ENCODE data around the gene SERPINA10. TPM values are rescaled to one million over a fixed set of nuclear protein-coding genes. Genes with fewer than 3 reads are reported as not detected.
"Not testable (repeated sequence)": the region's sequence is repeated elsewhere in the genome, so short reads cannot be mapped to it uniquely, and the experiment has no call there.

The SERPINA10 gene
- total RNA-seq, 5 donors from 2014 or later (not counting 1 experiment from before 2014, with no cell fraction given) = 0.15 TPM; not detected in 4

DNA sequence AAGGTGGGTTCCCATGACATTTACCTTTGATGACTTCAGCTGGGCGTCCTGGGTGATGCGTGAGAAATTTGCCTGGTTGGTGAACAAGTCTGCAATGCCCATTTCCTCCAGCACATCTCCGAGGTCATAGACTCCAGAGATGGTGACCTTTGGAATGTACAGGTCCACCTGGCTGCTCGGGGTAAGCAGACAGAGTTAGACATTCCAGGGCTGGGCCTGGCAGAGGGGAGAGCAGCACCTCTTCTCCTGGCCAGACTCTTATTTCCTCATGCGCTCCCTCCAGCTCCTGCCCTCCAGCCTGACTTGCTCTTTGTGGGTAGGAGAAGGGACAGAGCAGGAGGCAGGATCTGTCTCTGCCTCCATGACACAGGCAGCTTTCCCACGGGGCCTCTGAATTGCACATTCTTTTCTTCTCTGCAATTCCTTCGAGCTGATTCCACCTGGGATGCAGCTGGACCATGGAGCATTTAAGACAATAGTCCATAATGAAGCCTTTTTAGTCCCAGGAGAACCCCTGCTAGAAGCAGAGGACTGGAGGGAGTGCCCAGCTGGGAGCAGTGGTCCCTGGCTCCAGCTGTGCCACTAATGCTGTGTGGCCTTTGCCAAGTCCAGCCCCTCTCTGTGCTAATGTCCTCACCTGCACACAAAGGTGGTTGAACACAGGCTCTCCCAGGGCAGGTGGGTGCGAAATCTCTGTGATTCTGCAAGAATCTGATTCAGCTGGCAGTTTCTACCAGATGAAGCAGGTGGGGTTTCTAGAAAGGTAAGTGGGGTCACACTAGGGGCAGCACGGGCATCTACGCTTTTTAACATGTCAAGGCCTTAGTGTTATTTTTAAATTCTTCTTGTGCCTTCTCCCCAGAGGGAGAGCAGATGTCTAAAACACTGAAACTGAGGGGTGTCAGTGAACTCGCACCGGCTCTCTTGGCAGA lies 13.2 kb upstream of the SERPINA10 start:
- ChIA-PET POLR2A (no interaction called here), CTCF (no interaction called here)
- Histone ChIP-seq H3K4me3 (ENCODE audit: control insufficient read depth in 1 of 2, extremely low read depth in 1 of 2, low read length in 1 of 2) (no peak overlapping the region), H3K27me3 (replicated peaks in 1 of 2; ENCODE audit: control insufficient read depth in 2 of 2, extremely low read depth in 1 of 2, insufficient read depth in 2 of 2, low read length in 1 of 2) (peaks cover 0 to 29% of the 10 kb centered on the region in 2 experiments), H3K27ac (ENCODE audit: low read length) (no peak overlapping the region), H3K4me1 (ENCODE audit: control insufficient read depth in 1 of 2, extremely low read depth in 1 of 2, insufficient read depth in 2 of 2, low read length in 2 of 2) (no peaks in the 10 kb centered on the region), H3K9me3 (no peaks in the 10 kb centered on the region), H3K36me3 (ENCODE audit: control insufficient read depth in 2 of 2, extremely low read depth in 1 of 2, insufficient read depth in 1 of 2, low read length in 1 of 2) (no peaks in the 10 kb centered on the region)
- Mint-ChIP-seq H3K4me3 (no peak overlapping the region), H3K4me1 (no peaks in the 10 kb centered on the region), H3K27ac (no peak overlapping the region), H3K36me3 (no peaks in the 10 kb centered on the region), H3K27me3 (peaks cover 11 to 17% of the 10 kb centered on the region in 2 donors), H3K9me3 (peaks cover 11 to 26% (median 19%) of the 10 kb centered on the region in 3 donors)
- ATAC-seq (replicated peaks in 1 of 4) (no peak), DNase-seq (no peak)
- 70% methylated on average over 11 of the region's 12 CpGs for WGBS (ENCODE audit: insufficient coverage)

- H3K9me3 Mint-ChIP-seq = peaks cover 11 to 26% (median 19%) of the 10 kb centered on the region in 3 donors
- Histone ChIP-seq H3K27me3 (replicated peaks in 1 of 2; ENCODE audit: control insufficient read depth in 2 of 2, extremely low read depth in 1 of 2, insufficient read depth in 2 of 2, low read length in 1 of 2) (peaks cover 0 to 25% of the 10 kb centered on the region in 2 experiments), H3K4me3 (ENCODE audit: control insufficient read depth in 1 of 2, extremely low read depth in 1 of 2, low read length in 1 of 2) (no peak overlapping the region), H3K9me3 (no peaks in the 10 kb centered on the region), H3K27ac (ENCODE audit: low read length) (no peak overlapping the region), H3K4me1 (ENCODE audit: control insufficient read depth in 1 of 2, extremely low read depth in 1 of 2, insufficient read depth in 2 of 2, low read length in 2 of 2) (no peaks in the 10 kb centered on the region), H3K36me3 (ENCODE audit: control insufficient read depth in 2 of 2, extremely low read depth in 1 of 2, insufficient read depth in 1 of 2, low read length in 1 of 2) (no peaks in the 10 kb centered on the region)
- peaks cover 11 to 13% of the 10 kb centered on the region in 2 donors for H3K27me3 Mint-ChIP-seq
- WGBS (ENCODE audit: insufficient coverage) = no CpG with 5 or more reads among the region's 2 CpGs
- ChIA-PET POLR2A (no interaction called here), CTCF (no interaction called here)
- no peaks in the 10 kb centered on the region for H3K36me3 Mint-ChIP-seq
- no peak overlapping the region for H3K4me3 Mint-ChIP-seq
- H3K4me1 Mint-ChIP-seq = no peaks in the 10 kb centered on the region
- DNase-seq = no peak
- no peak overlapping the region for H3K27ac Mint-ChIP-seq
- ATAC-seq (replicated peaks in 1 of 4) = no peak
These were observed 12.6 kb upstream of the SERPINA10 start for GRCh38 chr14:94305620-94306019.

- H3K4me3 ChIP-seq (ENCODE audit: control insufficient read depth in 1 of 2, extremely low read depth in 1 of 2, low read length in 1 of 2) = no peak overlapping the region
- H3K36me3 Mint-ChIP-seq = no peaks in the 10 kb centered on the region
- no peaks in the 10 kb centered on the region for H3K4me1 Mint-ChIP-seq
- H3K36me3 ChIP-seq (ENCODE audit: control insufficient read depth in 2 of 2, extremely low read depth in 1 of 2, insufficient read depth in 1 of 2, low read length in 1 of 2) = no peaks in the 10 kb centered on the region
- H3K27ac ChIP-seq (ENCODE audit: low read length) = no peak overlapping the region
- no peak for ATAC-seq (replicated peaks in 1 of 4)
- no peak overlapping the region for H3K4me3 Mint-ChIP-seq
- WGBS (ENCODE audit: insufficient coverage) = 80% methylated on average over 1 of the region's 6 CpGs
- H3K4me1 ChIP-seq (ENCODE audit: control insufficient read depth in 1 of 2, extremely low read depth in 1 of 2, insufficient read depth in 2 of 2, low read length in 2 of 2) = no peaks in the 10 kb centered on the region
- peaks cover 8 to 14% of the 10 kb centered on the region in 2 donors for H3K27me3 Mint-ChIP-seq
- H3K9me3 ChIP-seq = no peaks in the 10 kb centered on the region
- peaks cover 0 to 14% of the 10 kb centered on the region in 2 experiments for H3K27me3 ChIP-seq (replicated peaks in 1 of 2; ENCODE audit: control insufficient read depth in 2 of 2, extremely low read depth in 1 of 2, insufficient read depth in 2 of 2, low read length in 1 of 2)
- no peak for DNase-seq
- POLR2A ChIA-PET = no interaction called here
- CTCF ChIA-PET = no interaction called here
- H3K9me3 Mint-ChIP-seq = peaks cover 11 to 26% (median 18%) of the 10 kb centered on the region in 3 donors
- H3K27ac Mint-ChIP-seq = no peak overlapping the region
These were observed 11.2 kb upstream of the SERPINA10 start for GRCh38 chr14:94304243-94304642.

- H3K4me3 Mint-ChIP-seq = no peak overlapping the region
- Histone ChIP-seq H3K4me1 (ENCODE audit: control insufficient read depth in 1 of 2, extremely low read depth in 1 of 2, insufficient read depth in 2 of 2, low read length in 2 of 2) (no peaks in the 10 kb centered on the region), H3K36me3 (ENCODE audit: control insufficient read depth in 2 of 2, extremely low read depth in 1 of 2, insufficient read depth in 1 of 2, low read length in 1 of 2) (no peaks in the 10 kb centered on the region), H3K4me3 (ENCODE audit: control insufficient read depth in 1 of 2, extremely low read depth in 1 of 2, low read length in 1 of 2) (no peak overlapping the region), H3K27ac (ENCODE audit: low read length) (no peak overlapping the region), H3K9me3 (no peaks in the 10 kb centered on the region), H3K27me3 (replicated peaks in 1 of 2; ENCODE audit: control insufficient read depth in 2 of 2, extremely low read depth in 1 of 2, insufficient read depth in 2 of 2, low read length in 1 of 2) (peaks cover 0 to 17% of the 10 kb centered on the region in 2 experiments)
- DNase-seq (no peak), ATAC-seq (replicated peaks in 1 of 4) (no peak)
- peaks cover 5 to 7% of the 10 kb centered on the region in 2 donors for H3K27me3 Mint-ChIP-seq
- no peaks in the 10 kb centered on the region for H3K4me1 Mint-ChIP-seq
- ChIA-PET CTCF (interaction anchor here in 1 of 2 donors (0.6 kb wide), 1 partner anchor 339 kb away, joined by 3 read pairs; no protein-coding TSS in a partner anchor), POLR2A (no interaction called here)
- H3K9me3 Mint-ChIP-seq = peaks cover 7 to 14% (median 10%) of the 10 kb centered on the region in 3 donors
- whole genome bisulfite sequencing (ENCODE audit: insufficient coverage) = 86% methylated on average over 4 of the region's 7 CpGs
- H3K27ac Mint-ChIP-seq = no peak overlapping the region
- H3K36me3 Mint-ChIP-seq = no peaks in the 10 kb centered on the region
These were observed 10.0 kb upstream of the SERPINA10 start for GRCh38 chr14:94303111-94303510.

GRCh38 chr14:94298130-94298529 lies 5.1 kb upstream of the SERPINA10 start:
- ATAC-seq (replicated peaks in 1 of 4) (no peak), DNase-seq (no peak)
- Mint-ChIP-seq H3K36me3 (no peaks in the 10 kb centered on the region), H3K27ac (no peak overlapping the region), H3K4me3 (no peak overlapping the region), H3K9me3 (no peaks in the 10 kb centered on the region), H3K4me1 (no peaks in the 10 kb centered on the region), H3K27me3 (peaks cover 10 to 12% of the 10 kb centered on the region in 2 donors)
- H3K27ac ChIP-seq (ENCODE audit: low read length) = no peak overlapping the region
- H3K4me3 ChIP-seq (ENCODE audit: control insufficient read depth in 1 of 2, extremely low read depth in 1 of 2, low read length in 1 of 2) = no peak overlapping the region
- H3K36me3 ChIP-seq (ENCODE audit: control insufficient read depth in 2 of 2, extremely low read depth in 1 of 2, insufficient read depth in 1 of 2, low read length in 1 of 2) = no peaks in the 10 kb centered on the region
- 94% methylated on average over 13 of the region's 15 CpGs for WGBS (ENCODE audit: insufficient coverage)
- no peaks in the 10 kb centered on the region for H3K4me1 ChIP-seq (ENCODE audit: control insufficient read depth in 1 of 2, extremely low read depth in 1 of 2, insufficient read depth in 2 of 2, low read length in 2 of 2)
- no peaks in the 10 kb centered on the region for H3K9me3 ChIP-seq
- CTCF ChIA-PET = no interaction called here
- POLR2A ChIA-PET = no interaction called here
- H3K27me3 ChIP-seq (replicated peaks in 1 of 2; ENCODE audit: control insufficient read depth in 2 of 2, extremely low read depth in 1 of 2, insufficient read depth in 2 of 2, low read length in 1 of 2) = peaks cover 0 to 11% of the 10 kb centered on the region in 2 experiments

- H3K36me3 ChIP-seq (ENCODE audit: control insufficient read depth in 2 of 2, extremely low read depth in 1 of 2, insufficient read depth in 1 of 2, low read length in 1 of 2); H3K36me3 Mint-ChIP-seq; H3K4me1 ChIP-seq (ENCODE audit: control insufficient read depth in 1 of 2, extremely low read depth in 1 of 2, insufficient read depth in 2 of 2, low read length in 2 of 2); CTCF ChIA-PET; ATAC-seq (replicated peaks in 1 of 4); POLR2A ChIA-PET; H3K27ac Mint-ChIP-seq; H3K9me3 ChIP-seq; H3K4me1 Mint-ChIP-seq; H3K4me3 ChIP-seq (ENCODE audit: control insufficient read depth in 1 of 2, extremely low read depth in 1 of 2, low read length in 1 of 2); H3K4me3 Mint-ChIP-seq; H3K9me3 Mint-ChIP-seq; DNase-seq; H3K27ac ChIP-seq (ENCODE audit: low read length): not testable (repeated sequence)
- 17% methylated on average over 1 of the region's 4 CpGs for WGBS (ENCODE audit: insufficient coverage)
- H3K27me3 ChIP-seq (replicated peaks in 1 of 2; ENCODE audit: control insufficient read depth in 2 of 2, extremely low read depth in 1 of 2, insufficient read depth in 2 of 2, low read length in 1 of 2) = peaks cover 0 to 20% of the 10 kb centered on the region in 2 experiments
- H3K27me3 Mint-ChIP-seq = peaks cover 10 to 12% of the 10 kb centered on the region in 2 donors
These were observed 3.1 kb upstream of the SERPINA10 start for GRCh38 chr14:94296181-94296545.

All from T-cell (primary cell).